HG03139 (cell line): ENCODE results near the gene NUDT22.

Source experiments
- ATAC-seq: cut with Tn5 transposase; IDR thresholded peaks from one replicate; pipeline ENCODE4 v1.9.1; 2021; ENCODE audit not compliant: unreplicated experiment

The NUDT22 gene

DNA sequence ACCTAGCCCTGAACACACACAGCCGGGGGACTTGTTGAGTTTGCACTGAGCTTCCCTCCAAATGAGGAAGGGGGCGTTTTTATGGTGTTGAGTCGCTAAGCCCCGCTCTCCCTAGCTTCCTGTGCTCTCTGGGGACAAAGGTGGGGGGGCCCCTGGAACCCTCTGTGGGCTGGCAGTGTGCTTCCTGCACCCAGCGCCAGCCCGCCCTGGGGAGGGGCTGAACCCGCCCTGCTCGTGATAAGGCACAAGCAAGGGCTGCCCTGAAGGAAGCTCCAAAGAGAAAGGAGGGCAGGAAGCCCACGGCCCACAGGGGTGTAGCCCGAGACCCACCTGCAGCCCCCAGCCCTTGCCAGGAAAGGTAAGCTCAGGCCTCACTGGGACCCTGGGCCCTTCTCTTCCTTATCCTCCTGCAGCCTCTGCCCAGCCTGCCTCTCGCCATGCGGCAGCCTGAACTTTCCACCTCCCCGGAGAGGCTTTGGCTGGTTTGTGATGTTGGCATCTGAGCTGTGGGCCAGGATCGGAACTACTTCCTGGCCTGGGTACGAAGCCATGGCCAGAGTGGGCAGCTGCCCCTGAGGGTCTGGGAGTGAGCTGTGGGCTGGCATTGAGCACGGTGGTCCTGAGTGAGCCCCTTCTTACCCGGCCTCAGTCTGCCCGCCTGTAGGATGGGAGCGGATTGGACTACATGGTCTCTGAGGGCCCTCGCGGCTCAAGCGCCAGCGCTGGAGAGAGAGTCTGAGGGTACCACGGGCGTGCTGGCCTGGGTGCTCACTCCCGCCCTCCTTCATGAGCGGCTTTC is 19.4 kb upstream of the NUDT22 start, which contains the start of gene FERMT3:
Gene FERMT3, plus strand, starts transcription at position 265 of the 799 bp plus-strand sequence. CDS start 644 bp downstream, outside the sequence.
- ATAC-seq = peak; percentile 34

- peak; percentile 59 for ATAC-seq
These were observed 18.6 kb upstream of the NUDT22 start for GRCh38 chr11:64207256-64208085.

GRCh38 chr11:64208086-64208795 is 17.8 kb upstream of the NUDT22 start:
- no peak for ATAC-seq

- ATAC-seq = no peak
These were observed 17.1 kb upstream of the NUDT22 start for GRCh38 chr11:64208796-64209562.

GRCh38 chr11:64209563-64209843 is 16.6 kb upstream of the NUDT22 start:
- no peak for ATAC-seq

DNA sequence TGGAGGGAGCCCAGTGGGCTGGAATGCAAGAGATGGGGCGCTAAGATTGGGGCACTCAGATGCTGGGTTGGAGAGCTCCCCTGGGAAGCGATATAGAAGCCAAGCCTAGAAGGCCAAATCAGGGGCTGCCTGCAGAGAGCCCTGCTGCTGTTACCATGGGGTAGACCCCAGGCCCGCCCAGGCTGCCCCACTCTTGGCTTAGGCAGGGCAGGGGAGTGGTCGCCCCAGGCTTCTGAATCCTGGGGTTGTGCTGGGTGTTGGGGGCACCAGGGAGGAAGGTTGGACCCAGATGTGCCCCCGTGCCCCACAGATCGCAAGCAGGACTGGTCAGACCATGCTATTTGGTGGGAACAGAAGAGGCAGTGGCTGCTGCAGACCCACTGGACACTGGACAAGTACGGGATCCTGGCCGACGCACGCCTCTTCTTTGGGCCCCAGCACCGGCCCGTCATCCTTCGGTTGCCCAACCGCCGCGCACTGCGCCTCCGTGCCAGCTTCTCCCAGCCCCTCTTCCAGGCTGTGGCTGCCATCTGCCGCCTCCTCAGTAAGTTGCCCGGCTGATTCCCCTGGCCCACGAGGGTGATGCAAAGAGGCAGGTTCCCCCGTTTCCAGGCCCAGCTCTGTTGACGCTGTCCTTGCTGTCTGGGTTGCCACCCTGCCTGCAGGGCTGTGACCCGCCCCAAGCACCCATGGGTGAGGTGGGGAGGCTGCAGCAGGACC is 15.6 kb upstream of the NUDT22 start:
- ATAC-seq = no peak

- no peak for ATAC-seq
These were observed 14.7 kb upstream of the NUDT22 start for GRCh38 chr11:64211181-64211872.

GRCh38 chr11:64216879-64217278 is 9.2 kb upstream of the NUDT22 start:
- no peak for ATAC-seq

GRCh38 chr11:64218628-64219353 is 7.3 kb upstream of the NUDT22 start:
- ATAC-seq = no peak

GRCh38 chr11:64219354-64219684 is 6.8 kb upstream of the NUDT22 start:
- ATAC-seq = no peak

GRCh38 chr11:64219755-64220154 is 6.3 kb upstream of the NUDT22 start:
- ATAC-seq = no peak

DNA sequence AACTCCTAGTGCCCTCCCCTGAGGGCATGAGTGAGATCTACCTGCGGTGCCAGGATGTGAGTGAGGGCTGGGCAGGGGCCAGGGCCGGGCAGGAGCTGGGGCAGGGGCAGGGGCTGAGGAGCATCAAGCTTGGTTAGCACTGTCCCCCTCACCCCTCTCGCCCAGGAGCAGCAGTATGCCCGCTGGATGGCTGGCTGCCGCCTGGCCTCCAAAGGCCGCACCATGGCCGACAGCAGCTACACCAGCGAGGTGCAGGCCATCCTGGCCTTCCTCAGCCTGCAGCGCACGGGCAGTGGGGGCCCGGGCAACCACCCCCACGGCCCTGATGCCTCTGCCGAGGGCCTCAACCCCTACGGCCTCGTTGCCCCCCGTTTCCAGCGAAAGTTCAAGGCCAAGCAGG is 5.8 kb upstream of the NUDT22 start:
- no peak for ATAC-seq

DNA sequence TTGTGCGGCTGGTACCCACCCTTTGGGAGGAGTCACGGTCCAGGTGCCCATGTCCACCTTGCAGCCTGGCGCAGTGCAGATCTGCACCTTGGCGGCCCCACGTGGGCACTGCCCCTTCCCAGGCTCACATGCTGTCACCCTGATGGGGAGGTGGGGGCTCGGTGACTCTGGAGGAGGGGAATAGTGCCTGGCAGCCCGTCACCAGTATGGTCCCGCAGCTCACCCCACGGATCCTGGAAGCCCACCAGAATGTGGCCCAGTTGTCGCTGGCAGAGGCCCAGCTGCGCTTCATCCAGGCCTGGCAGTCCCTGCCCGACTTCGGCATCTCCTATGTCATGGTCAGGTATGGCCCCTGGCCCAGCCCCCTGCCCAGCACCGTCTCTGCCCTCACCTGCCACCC is 5.3 kb upstream of the NUDT22 start:
- no peak for ATAC-seq

DNA sequence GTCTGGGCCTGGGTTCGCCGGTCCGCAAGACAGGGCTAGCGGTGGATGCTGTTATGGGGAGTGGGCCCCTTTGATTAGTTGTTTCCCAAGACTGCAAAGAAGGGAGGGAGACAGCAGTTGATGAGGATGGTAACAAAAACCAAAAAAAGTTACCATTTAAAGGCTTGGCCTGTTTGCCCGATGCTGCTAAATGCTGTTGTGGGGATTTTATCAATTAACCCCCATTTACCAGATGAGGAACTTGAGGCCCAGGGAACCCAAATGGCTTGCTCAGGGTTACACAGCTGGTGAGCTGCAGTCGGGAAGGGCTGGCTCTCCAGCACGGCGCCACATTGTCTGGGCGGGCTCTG is 3.4 kb upstream of the NUDT22 start:
- ATAC-seq = no peak

- no peak for ATAC-seq
These were observed 2.9 kb upstream of the NUDT22 start for GRCh38 chr11:64223001-64223651.

GRCh38 chr11:64224151-64224890 is 1.8 kb upstream of the NUDT22 start:
- ATAC-seq = no peak

DNA sequence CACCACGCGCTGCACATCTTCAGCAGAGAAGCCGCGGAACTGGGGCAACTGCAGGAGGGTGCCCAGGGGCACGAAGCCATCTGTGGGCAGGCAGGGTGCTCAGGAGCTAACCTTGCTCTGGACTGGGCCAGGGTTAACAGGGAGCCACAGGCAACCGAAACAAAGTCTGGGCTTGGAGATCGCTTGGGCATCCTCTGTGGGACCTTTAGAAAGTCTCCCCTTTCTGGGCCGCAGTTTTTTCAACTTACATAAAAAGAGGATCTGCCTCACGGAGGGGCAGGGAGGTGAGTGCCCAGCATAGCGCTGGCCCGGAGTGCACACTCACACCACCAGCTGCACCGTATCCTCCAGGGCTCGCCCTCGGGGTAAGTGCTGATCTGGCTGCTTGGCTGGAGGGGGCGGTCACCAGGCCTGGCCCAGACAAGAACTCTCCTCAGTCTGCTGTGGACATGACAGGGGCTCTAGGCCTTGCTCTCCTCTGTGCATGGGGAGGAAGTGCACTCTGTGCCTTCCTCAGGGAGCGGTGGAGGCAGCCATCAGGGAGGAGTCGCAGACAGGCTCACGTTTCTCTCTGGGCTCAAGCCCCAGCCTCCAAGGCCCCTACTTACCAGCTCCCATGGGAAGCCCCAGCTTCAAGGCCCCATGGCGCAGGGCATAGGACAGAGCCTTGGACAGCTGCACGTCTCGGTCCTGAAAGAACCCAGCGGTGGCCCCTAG is 1.0 kb upstream of the NUDT22 start:
- ATAC-seq = no peak
